IPS-20b (cell line): ENCODE data around the gene FMNL3.

Experiments used
- H3K27ac ChIP-seq: one replicate; pipeline ENCODE4 v1.5.1; 2013; ENCODE audit warnings: low read length
- H3K27me3 ChIP-seq: 2 replicates; pipeline ENCODE4 v1.6.1; 2013; ENCODE audit warnings: mild to moderate bottlenecking, low read length, inconsistent platforms; ENCODE audit not compliant: insufficient read depth
- H3K36me3 ChIP-seq: 2 replicates; pipeline ENCODE4 v1.6.1; 2013; ENCODE audit warnings: low read depth, mild to moderate bottlenecking, inconsistent platforms, low read length, moderate library complexity; ENCODE audit not compliant: insufficient read depth
- H3K4me1 ChIP-seq: 2 replicates; pipeline ENCODE4 v1.6.1; 2013; ENCODE audit warnings: mild to moderate bottlenecking, control low read depth, inconsistent platforms, low read length, moderate library complexity; ENCODE audit not compliant: insufficient read depth
- H3K4me3 ChIP-seq: 2 replicates; pipeline ENCODE4 v1.5.1; 2013; ENCODE audit warnings: mild to moderate bottlenecking, low read length, inconsistent platforms
- H3K9ac ChIP-seq: 2 replicates; pipeline ENCODE4 v1.6.1; 2013; ENCODE audit warnings: low read depth, mild to moderate bottlenecking, inconsistent platforms, low read length, moderate library complexity
- H3K9me3 ChIP-seq: 2 replicates; pipeline ENCODE4 v1.6.1; 2013; ENCODE audit warnings: mild to moderate bottlenecking, low read depth, low read length, inconsistent platforms; ENCODE audit not compliant: insufficient read depth

FMNL3 gene

DNA sequence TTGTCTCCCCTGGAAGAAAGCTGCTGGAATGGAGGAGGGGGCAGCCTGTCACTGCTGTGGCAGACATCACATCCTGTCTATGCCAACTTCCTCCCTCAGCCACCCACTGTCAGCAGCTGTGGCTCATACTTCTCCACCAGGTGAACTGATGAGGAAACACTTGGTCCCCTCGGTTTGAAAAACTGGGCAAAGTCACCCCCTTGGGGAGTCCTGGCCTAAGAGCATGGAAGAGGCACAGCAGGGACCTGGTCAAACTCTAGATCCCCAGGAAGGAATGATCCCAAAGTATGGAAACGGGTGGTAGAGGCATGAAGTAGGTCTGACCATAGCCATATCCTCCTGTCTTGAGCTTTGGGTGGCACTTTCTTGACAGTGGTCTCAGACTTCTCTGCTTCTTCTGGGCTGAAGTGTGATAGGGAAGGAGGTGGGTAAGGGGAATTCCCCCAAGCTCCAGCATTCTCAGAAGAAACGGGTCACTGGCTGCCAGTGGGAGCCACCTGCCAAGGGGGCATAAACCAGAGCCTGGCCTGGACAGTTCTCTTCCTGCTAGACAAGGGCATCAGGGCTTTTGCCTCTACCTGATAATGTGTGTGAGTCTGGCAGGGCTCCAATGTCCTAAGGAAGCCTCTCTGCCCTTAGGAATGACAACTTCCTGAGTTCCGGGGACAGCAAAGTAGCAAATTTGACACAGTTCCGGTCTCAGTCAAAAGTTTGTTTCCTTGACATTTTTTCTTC lies 36.0 kb downstream of the FMNL3 start:
- H3K9ac ChIP-seq: no peak overlapping the region
- no peak overlapping the region for H3K27ac ChIP-seq
- no peaks in the 10 kb centered on the region for H3K36me3 ChIP-seq
- no peak overlapping the region for H3K4me3 ChIP-seq
- H3K4me1 ChIP-seq: peaks cover 5% of the 10 kb centered on the region; the same call in 1 of the 2 replicates
- H3K27me3 ChIP-seq: no peaks in the 10 kb centered on the region
- no peaks in the 10 kb centered on the region for H3K9me3 ChIP-seq

DNA sequence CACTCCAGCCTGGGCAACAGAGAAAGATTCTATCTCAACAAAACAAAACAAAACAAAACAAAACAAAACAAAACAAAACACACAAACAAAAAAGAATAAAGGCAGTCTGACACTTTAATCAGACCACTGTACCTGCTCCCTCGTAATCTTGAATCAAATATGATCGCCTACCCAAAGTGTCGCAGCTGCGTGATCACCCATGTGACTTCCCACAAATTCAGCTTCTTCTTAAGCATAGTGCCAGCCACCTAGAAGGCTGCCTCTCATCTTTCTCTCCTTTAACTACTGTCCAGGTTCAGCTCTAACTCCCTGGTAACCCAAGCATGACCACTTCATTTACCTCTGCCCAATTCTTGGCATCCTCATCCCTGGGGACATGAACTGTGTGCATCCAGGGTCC lies 37.4 kb downstream of the FMNL3 start:
- no peak overlapping the region for H3K27ac ChIP-seq
- H3K9ac ChIP-seq: no peak overlapping the region
- H3K4me3 ChIP-seq: no peak overlapping the region
- H3K27me3 ChIP-seq: no peaks in the 10 kb centered on the region
- peaks cover 5% of the 10 kb centered on the region; the same call in 1 of the 2 replicates for H3K4me1 ChIP-seq
- H3K36me3 ChIP-seq: no peaks in the 10 kb centered on the region
- no peaks in the 10 kb centered on the region for H3K9me3 ChIP-seq

DNA sequence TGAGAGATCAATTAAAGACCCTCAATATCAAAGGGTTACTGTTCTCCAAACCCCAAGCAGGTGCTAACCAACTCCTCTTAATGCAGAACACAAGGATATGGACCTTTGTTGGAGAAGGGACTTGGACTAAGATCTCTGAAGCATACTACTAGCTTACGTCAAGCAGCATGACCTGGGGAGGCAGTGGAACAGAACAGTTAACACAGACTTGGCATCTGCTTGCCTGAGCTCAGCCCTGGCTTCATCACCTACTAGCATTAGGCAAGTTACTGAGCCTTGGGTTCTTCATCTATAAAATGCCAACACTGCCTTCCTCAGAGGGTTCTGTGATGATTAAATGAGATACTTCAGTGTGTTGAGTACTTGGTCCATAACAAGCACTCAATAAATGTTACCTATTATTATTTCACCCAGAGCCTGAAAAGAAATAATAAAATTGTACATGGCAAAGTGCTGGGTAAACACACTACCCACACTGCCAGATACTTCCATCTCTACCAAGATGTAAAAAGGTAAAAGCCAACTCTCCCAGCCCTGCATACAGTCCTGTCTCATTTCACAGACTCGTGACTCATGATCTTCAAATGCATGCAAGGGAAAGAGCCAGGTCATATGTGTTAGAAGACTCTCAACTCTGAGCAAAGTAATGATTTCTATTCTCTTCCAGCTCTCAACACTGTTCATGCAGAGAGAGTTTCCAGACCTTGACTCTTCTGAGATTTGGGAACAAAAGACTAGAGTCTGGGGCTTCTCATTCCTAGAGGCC lies 39.7 kb downstream of the FMNL3 start:
- Histone ChIP-seq H3K36me3 (peaks cover 2% of the 10 kb centered on the region; the same call in 1 of the 2 replicates), H3K4me3 (no peak overlapping the region), H3K27me3 (no peaks in the 10 kb centered on the region), H3K4me1 (peaks cover 11% of the 10 kb centered on the region), H3K9me3 (no peaks in the 10 kb centered on the region), H3K9ac (no peak overlapping the region), H3K27ac (no peak overlapping the region)

DNA sequence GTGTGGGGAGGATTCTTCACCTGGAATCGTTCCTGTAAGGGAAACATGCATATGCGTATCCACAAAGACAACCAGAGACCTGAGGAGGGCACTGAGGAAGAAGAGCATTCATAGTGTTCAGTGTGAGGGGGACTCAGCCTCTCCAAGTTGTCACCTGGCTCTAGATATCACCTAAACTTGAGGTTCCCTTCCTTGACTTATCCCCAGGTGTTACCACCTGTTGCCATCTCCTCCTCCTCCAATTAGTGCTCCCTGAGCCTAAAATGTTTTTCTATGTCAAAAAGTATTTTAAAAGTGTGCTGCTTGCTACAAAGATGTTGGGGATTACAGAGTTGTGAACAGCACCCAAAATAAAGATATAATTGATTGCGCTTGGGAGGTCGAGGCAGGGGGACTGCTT lies 41.0 kb downstream of the FMNL3 start:
- H3K36me3 ChIP-seq: peaks cover 15% of the 10 kb centered on the region; the same call in 1 of the 2 replicates
- no peaks in the 10 kb centered on the region for H3K27me3 ChIP-seq
- H3K27ac ChIP-seq: no peak overlapping the region
- H3K4me1 ChIP-seq: peaks cover 11% of the 10 kb centered on the region
- no peak overlapping the region for H3K4me3 ChIP-seq
- no peak overlapping the region for H3K9ac ChIP-seq
- H3K9me3 ChIP-seq: no peaks in the 10 kb centered on the region

DNA sequence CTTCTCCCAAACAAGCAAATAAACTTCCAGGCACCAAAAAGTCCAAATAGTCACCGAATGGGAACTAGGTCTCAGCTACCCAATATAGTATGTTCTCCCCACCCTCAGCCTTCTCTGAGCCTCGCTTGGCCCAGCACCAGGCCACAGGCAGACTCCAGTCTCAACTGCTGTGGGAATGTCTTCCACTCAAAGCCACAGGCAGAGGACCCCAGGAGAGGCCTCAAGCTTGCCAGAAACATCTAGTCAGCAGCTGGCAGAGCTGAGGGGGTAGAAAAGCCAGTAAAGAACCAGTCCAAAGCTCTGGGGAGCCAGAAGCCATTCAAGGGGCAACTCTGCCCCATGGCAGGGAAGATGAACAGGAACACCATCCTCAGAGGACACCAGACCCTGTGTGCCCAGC lies 41.8 kb downstream of the FMNL3 start:
- H3K27ac ChIP-seq: no peak overlapping the region
- H3K9ac ChIP-seq: no peak overlapping the region
- H3K36me3 ChIP-seq: peaks cover 23% of the 10 kb centered on the region; the same call in 1 of the 2 replicates
- H3K4me1 ChIP-seq: peaks cover 11% of the 10 kb centered on the region
- no peak overlapping the region for H3K4me3 ChIP-seq
- no peaks in the 10 kb centered on the region for H3K9me3 ChIP-seq
- H3K27me3 ChIP-seq: no peaks in the 10 kb centered on the region

DNA sequence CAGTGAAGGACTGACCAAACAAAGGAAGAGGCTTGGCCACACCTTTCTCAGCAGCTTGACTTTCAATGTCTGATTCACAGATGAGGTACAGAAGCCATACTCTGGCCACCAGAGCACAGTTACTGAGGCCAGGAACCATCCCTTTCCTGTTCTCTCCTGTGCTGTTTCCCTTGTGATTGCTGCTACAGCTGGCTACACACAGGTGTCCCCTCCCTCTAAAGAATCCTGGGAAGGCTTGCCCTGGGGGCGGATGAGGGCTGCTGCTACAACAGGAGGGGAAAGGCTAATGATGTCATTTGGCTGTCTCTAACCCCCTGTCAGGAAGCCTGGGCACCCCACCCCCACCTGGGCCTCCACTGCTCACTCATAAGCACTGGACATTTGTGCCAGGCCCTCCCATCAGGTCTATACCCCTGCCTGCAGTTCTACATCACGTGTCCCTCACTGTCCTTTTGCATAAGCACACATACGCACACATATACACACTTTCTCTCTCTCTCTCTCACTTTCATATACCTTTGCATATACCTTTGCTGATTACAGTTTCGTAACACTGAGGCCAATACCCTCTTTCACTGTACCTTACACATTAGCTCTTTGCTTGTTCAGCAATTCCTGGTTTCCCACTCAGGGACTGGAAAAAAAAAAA lies 42.5 kb downstream of the FMNL3 start:
- Histone ChIP-seq H3K4me3 (no peak overlapping the region), H3K4me1 (peaks cover 11% of the 10 kb centered on the region), H3K9me3 (no peaks in the 10 kb centered on the region), H3K27ac (no peak overlapping the region), H3K9ac (no peak overlapping the region), H3K27me3 (no peaks in the 10 kb centered on the region), H3K36me3 (peaks cover 27% of the 10 kb centered on the region)

DNA sequence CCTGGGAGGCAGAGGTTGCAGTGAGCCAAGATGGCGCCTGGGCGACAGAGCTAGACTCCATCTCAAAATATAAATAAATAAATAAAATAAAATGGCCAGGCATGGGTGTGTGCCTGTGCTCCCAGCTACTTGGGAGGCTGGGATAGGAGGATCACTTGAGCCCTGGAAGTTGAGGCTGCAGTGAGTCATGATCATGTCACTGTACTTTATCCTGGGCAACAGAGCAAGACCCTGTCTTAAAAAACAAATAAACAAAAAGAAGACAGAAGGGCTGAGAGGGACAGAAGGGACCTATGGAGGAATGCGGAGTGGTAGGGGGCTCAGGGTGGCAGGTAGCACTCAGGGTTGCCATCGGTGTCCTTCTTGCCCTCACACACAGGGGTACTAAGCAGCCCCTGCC lies 43.0 kb downstream of the FMNL3 start:
- Histone ChIP-seq H3K4me1 (peaks cover 11% of the 10 kb centered on the region), H3K4me3 (no peak overlapping the region), H3K9ac (no peak overlapping the region), H3K36me3 (peaks cover 30% of the 10 kb centered on the region), H3K27ac (no peak overlapping the region), H3K9me3 (no peaks in the 10 kb centered on the region), H3K27me3 (no peaks in the 10 kb centered on the region)

DNA sequence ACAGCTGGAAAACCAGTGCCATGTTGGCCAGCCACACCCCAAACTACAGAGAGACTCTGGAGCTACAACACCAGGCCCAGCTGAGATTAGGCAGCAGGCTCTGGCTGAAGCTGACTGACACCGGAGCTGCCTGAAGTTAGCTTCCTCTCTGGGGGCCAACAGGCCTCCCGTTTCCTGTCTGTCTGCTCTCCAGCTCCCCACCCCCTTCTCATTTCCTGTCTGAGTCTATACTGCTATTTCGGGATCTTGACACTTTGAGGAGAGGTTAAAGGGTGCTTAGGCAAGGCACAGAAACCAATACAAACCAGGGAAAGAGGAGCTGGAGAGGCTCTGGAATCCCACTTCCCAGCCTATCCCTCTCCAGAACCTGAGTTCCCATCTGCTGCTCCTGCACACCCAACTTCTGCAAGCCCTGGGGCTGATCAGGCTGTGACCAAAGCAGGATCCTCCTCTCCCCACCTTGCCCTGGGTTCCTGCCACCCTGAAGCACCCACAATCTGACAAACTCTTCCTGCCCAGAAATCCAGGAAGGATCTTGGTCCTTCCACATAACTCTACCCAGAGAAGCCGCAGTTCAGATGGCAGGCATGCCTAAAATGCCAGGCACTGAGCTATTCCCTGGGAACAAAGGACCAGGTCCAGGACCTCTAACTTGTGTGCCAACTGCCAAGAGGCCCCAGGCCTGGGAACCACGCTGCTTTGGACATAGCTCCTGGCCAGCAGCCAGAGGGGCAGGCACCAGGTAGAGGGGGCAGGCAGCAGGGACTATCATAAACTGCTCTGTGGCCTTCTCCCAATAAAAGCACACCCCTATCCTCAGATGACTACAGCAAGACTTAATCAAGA lies 44.0 kb downstream of the FMNL3 start:
- Histone ChIP-seq H3K4me3 (no peak overlapping the region), H3K4me1 (peaks cover 11% of the 10 kb centered on the region), H3K36me3 (peaks cover 39% of the 10 kb centered on the region), H3K27ac (no peak overlapping the region), H3K9me3 (no peaks in the 10 kb centered on the region), H3K27me3 (no peaks in the 10 kb centered on the region), H3K9ac (no peak overlapping the region)

DNA sequence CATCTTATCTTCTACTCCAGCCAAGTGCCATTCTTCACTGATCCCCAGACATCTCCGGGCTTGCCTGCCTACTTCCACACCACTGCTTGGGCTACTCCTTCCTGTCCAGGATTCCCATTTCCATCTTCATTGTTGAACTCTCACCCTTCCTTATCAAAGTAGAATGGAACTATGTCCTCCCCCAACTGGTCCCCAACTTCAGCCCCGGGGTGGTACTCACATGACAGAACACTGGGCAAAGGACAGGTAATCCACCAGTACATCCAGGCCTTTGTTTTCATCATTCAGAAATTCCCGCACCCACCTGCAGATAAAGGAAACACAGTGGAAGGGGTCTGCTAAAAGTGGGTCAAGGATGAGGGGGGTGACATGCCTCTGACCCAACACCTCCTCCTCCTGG lies 45.5 kb downstream of the FMNL3 start:
- H3K4me1 ChIP-seq: peaks cover 11% of the 10 kb centered on the region
- peaks cover 53% of the 10 kb centered on the region for H3K36me3 ChIP-seq
- H3K9me3 ChIP-seq: no peaks in the 10 kb centered on the region
- H3K9ac ChIP-seq: no peak overlapping the region
- H3K27me3 ChIP-seq: no peaks in the 10 kb centered on the region
- no peak overlapping the region for H3K4me3 ChIP-seq
- H3K27ac ChIP-seq: no peak overlapping the region

DNA sequence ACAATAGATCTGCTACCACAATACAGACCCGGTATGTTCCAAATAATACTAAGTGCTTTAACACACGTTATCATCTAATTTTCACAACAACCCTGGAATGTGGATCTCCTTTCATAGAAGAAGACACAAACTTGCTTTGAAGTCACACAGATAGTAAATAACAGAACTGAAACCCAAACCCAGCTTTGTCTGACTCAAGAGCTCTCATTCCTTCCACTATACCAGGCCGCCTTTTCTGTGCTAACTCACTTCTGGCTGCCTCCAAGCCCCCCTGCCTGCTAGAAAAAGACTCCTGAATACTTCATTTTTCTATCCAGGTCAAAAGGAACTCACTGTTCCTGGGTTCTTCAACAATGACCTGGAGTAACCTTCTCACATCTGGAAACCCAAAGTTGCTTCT lies 46.0 kb downstream of the FMNL3 start:
- peaks cover 11% of the 10 kb centered on the region for H3K4me1 ChIP-seq
- no peak overlapping the region for H3K9ac ChIP-seq
- no peak overlapping the region for H3K4me3 ChIP-seq
- H3K27me3 ChIP-seq: no peaks in the 10 kb centered on the region
- no peaks in the 10 kb centered on the region for H3K9me3 ChIP-seq
- no peak overlapping the region for H3K27ac ChIP-seq
- H3K36me3 ChIP-seq: peaks cover 59% of the 10 kb centered on the region

DNA sequence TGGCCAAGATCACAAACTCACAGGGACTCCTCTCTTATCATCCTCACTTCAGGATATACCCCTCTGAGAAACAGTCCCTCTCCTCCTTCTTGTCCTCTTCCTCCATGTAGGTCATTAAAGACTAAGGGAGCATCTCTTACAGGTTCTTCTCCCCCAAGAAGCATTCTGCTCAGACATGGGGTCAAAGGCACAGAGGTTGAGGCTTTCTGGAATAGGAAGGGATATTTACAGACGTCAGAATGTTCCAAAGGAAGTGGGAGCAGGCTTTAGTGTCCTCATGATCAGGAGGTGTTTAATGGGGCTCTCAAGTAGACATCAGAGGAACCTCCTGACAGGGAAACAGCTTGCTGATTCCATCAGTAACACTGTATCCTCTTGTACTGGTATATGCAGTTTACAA lies 47.5 kb downstream of the FMNL3 start:
- peaks cover 70% of the 10 kb centered on the region for H3K36me3 ChIP-seq
- H3K9ac ChIP-seq: no peak overlapping the region
- no peaks in the 10 kb centered on the region for H3K9me3 ChIP-seq
- no peak overlapping the region for H3K27ac ChIP-seq
- H3K4me3 ChIP-seq: no peak overlapping the region
- no peaks in the 10 kb centered on the region for H3K27me3 ChIP-seq
- H3K4me1 ChIP-seq: peaks cover 11% of the 10 kb centered on the region
